Brain microvascular endothelial cell (primary cell): ENCODE measurements around the gene INPP4B.

ENCODE experiments used
- DNase-seq: peaks from one replicate; pipeline ENCODE4 v3.0.0-alpha.2; 2020
- H3K27ac ChIP-seq: fragments of 250-450 bp; sonication (Bioruptor Pico); 2 replicates; pipeline ENCODE4 v1.5.1; 2020; ENCODE audit warnings: mild to moderate bottlenecking, moderate library complexity
- H3K27me3 ChIP-seq: fragments of 250-450 bp; sonication (Bioruptor Pico); replicated peaks from 2 replicates; pipeline ENCODE4 v1.5.1; 2020; ENCODE audit warnings: mild to moderate bottlenecking
- H3K36me3 ChIP-seq: fragments of 250-450 bp; sonication (Bioruptor Pico); replicated peaks from 2 replicates; pipeline ENCODE4 v1.5.1; 2020; ENCODE audit warnings: mild to moderate bottlenecking
- H3K4me3 ChIP-seq: 2 replicates; pipeline ENCODE4 v1.5.1; 2011; ENCODE audit warnings: low read depth, mild to moderate bottlenecking, control low read depth, low read length, moderate library complexity
- in situ Hi-C: cut with HindIII; loops from 2 replicates; pipeline ENCODE4 v1.10.0; 2017; ENCODE audit warnings: low sequenced_read_pairs, low pct_ligation_motif_present
- TF ChIP-seq, protein P1 (sequence below): IDR thresholded peaks from 2 replicates; pipeline ENCODE4 v1.5.1; 2011; ENCODE audit warnings: low read depth, mild to moderate bottlenecking, moderate library complexity, low read length, control low read depth, inconsistent platforms; ENCODE audit errors: missing control alignments

Gene INPP4B

DNA sequence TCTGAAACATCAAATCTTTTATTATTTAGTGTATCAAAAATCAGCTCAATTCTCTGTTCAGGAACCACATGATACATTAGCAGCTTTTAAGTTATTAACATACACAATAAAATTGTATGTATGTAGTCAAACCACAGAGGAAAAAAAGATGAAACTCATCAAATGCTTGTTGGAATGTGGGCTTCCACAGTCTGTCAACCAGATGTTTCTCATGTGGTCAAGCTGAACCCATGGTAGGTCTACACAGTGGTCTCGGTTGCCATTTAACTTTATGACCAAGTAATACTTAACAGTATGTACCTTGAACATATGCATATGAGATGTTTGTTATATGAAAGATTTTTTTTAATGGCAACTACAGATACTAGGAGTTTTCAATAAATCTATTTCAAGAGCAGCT is 781.9 kb downstream of the INPP4B start:
- no peak for DNase-seq
- Histone ChIP-seq H3K4me3 (no peak overlapping the region), H3K27me3 (no peaks in the 10 kb centered on the region), H3K27ac (no peak overlapping the region), H3K36me3 (no peaks in the 10 kb centered on the region)
- TF ChIP-seq, protein P1, sequence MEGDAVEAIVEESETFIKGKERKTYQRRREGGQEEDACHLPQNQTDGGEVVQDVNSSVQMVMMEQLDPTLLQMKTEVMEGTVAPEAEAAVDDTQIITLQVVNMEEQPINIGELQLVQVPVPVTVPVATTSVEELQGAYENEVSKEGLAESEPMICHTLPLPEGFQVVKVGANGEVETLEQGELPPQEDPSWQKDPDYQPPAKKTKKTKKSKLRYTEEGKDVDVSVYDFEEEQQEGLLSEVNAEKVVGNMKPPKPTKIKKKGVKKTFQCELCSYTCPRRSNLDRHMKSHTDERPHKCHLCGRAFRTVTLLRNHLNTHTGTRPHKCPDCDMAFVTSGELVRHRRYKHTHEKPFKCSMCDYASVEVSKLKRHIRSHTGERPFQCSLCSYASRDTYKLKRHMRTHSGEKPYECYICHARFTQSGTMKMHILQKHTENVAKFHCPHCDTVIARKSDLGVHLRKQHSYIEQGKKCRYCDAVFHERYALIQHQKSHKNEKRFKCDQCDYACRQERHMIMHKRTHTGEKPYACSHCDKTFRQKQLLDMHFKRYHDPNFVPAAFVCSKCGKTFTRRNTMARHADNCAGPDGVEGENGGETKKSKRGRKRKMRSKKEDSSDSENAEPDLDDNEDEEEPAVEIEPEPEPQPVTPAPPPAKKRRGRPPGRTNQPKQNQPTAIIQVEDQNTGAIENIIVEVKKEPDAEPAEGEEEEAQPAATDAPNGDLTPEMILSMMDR: no peak
- in situ Hi-C loops: no loop called here

DNA sequence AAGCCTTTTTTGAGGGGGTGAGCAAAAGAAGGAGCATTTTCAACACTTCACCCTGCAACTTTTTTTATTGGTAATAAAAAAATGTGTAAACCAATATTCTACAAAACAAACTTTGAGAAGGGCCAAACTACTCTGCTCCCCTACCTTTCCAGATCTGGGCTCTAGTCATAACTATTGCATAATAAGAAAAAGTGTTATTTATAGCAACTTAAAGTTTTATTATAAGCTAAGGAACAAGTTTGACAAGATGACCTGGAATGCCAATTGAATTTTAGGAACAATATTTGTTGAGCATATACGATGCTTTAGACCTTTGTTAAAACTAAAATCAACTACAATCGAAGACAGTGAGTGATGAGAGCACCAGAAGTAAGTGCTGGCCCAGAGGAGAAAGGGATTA is 800.1 kb downstream of the INPP4B start:
- DNase-seq: no peak
- no peak overlapping the region for H3K27ac ChIP-seq
- H3K4me3 ChIP-seq: no peak overlapping the region
- TF ChIP-seq, protein P1: no peak
- in situ Hi-C loops: no loop called here
- no peaks in the 10 kb centered on the region for H3K36me3 ChIP-seq
- H3K27me3 ChIP-seq: no peaks in the 10 kb centered on the region

DNA sequence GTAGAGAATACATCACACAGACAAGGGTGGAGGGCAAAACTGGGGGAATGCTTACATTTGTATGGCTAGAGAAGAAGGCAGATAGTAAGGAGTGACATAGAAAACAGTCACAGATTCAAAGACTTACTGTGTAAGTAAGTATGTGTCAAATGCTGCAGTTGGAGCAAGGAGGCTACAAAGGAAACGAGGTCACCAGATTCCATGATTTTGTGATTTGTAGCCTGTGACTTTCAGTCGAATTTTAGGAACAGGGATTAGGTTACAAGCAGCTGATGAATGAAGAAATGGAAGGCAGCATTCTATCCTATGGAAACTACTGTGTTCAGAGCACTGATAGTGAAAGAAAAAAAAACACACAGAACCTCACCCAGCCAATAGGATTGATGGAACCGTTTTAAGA is 801.8 kb downstream of the INPP4B start:
- TF ChIP-seq, protein P1: no peak
- Histone ChIP-seq H3K27me3 (no peaks in the 10 kb centered on the region), H3K4me3 (no peak overlapping the region), H3K36me3 (no peaks in the 10 kb centered on the region), H3K27ac (no peak overlapping the region)
- DNase-seq: peak; percentile 15
- in situ Hi-C loops: no loop called here

DNA sequence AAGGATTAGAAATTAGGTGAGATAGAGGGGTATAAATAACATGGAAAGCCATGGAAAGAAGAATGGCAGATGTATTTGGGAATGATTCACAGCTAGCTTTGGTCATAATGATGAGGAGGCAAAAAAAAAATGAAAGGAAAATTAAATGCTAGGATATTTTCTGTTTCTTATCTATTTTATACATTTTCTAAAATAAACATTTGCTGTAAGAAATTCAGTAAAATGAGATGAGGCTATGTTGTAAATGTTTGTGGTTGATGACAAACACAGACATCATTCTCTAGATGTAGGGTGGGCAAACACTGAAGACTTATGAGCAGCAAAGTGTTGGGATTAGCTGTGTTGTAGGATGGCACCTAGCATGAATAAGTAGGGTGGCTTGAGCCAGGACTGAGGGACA is 802.6 kb downstream of the INPP4B start:
- TF ChIP-seq, protein P1: no peak
- no peak overlapping the region for H3K27ac ChIP-seq
- DNase-seq: peak; percentile 12
- no peaks in the 10 kb centered on the region for H3K36me3 ChIP-seq
- H3K27me3 ChIP-seq: no peaks in the 10 kb centered on the region
- in situ Hi-C loops: no loop called here
- H3K4me3 ChIP-seq: no peak overlapping the region

DNA sequence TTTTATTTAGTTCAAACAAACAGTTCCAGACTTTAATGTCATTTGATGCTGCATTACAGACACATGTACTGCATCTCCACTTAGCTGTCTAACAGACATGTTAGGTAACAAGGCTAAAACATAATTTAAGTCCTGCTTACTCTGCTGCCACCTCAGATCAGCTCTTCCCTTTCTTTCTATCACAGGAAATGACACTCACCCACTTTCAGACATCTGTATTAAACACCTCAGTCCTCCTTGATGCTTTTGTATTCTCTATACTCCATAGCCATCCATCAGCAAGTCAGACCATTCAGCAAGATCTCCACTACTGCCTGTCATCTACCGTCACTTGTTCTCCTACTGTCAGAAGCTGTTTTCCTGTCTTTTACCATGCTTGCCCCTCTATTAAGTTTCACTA is 804.3 kb downstream of the INPP4B start:
- Histone ChIP-seq H3K27ac (no peak overlapping the region), H3K4me3 (no peak overlapping the region), H3K36me3 (no peaks in the 10 kb centered on the region), H3K27me3 (no peaks in the 10 kb centered on the region)
- in situ Hi-C loops: no loop called here
- no peak for DNase-seq
- TF ChIP-seq, protein P1: no peak

DNA sequence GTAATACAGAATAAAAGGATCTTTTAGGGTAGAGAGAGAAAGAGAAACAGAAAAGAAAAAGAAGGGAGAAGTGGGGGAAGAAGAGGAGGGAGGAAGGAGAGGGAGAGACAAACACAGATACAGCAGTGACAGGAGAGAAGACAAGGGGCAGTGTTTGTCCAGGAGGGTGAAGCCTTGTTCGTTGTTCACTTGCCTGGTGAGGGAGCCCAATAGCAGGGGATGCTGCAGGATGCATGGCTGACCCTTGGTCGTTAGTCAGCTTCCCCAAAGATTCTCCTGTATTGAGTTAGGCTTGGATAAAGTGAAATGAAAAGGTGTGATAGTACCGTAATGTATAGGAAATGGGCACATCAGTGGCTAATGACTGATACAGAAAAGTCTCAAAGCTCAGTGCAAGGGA is 806.1 kb downstream of the INPP4B start:
- TF ChIP-seq, protein P1: no peak
- DNase-seq: no peak
- H3K27me3 ChIP-seq: no peaks in the 10 kb centered on the region
- H3K4me3 ChIP-seq: no peak overlapping the region
- H3K36me3 ChIP-seq: no peaks in the 10 kb centered on the region
- H3K27ac ChIP-seq: no peak overlapping the region
- in situ Hi-C loops: no loop called here
